Transverse colon (tissue), 3 donors: ENCODE results near the gene SLC4A2.

Source experiments
- CTCF ChIP-seq, 5 experiments: fragments of 200-600 bp in 3 of 5; fragments of 450-650 bp in 2 of 5; sonication (generic) in 3 of 5; IDR thresholded peaks; 1 replicate in 2 of 5; 2 replicates in 3 of 5; pipeline ENCODE4 v1.5.1; 2016 to 2017; ENCODE audit warnings: antibody characterized with exemption in 5 of 5, inconsistent platforms in 3 of 5, mild to moderate bottlenecking in 2 of 5, moderate library complexity in 1 of 5
- POLR2A ChIP-seq: fragments of 450-650 bp; IDR thresholded peaks from one replicate; pipeline ENCODE4 v1.6.1; 2016; ENCODE audit warnings: antibody characterized with exemption, mild to moderate bottlenecking, moderate library complexity

GRCh38 chr7:151091988-151092387, 32.6 kb downstream of the SLC4A2 start:
- no peak for TF ChIP-seq CTCF (IDR thresholded peaks at IDR 0.05)
- no peak for TF ChIP-seq POLR2A
